Measurements from ENCODE around the gene SMIM15. TPM values are rescaled to one million over a fixed set of nuclear protein-coding genes. Genes with fewer than 3 reads are reported as not detected.

Gene SMIM15
- total RNA-seq, 2 experiments from 2014 or later = 50.0 to 59.6 TPM

- no peak for DNase-seq
- H3K27ac Mint-ChIP-seq = no peak overlapping the region
- peaks cover 2% of the 10 kb centered on the region for H3K9me3 Mint-ChIP-seq (ENCODE audit: low read depth)
- peaks cover 6% of the 10 kb centered on the region for H3K27me3 Mint-ChIP-seq
- no peak overlapping the region for H3K4me3 Mint-ChIP-seq
- CTCF ChIA-PET = no interaction called here
- H3K36me3 Mint-ChIP-seq = peaks cover 2% of the 10 kb centered on the region
- H3K4me1 Mint-ChIP-seq = peaks cover 6% of the 10 kb centered on the region
- no peak for ATAC-seq
Observed at GRCh38 chr5:61177716-61178115, 15.4 kb upstream of the SMIM15 start.

GRCh38 chr5:61177070-61177469, 14.8 kb upstream of the SMIM15 start:
- CTCF ChIA-PET = no interaction called here
- ATAC-seq (no peak), DNase-seq (no peak)
- Mint-ChIP-seq H3K4me3 (no peak overlapping the region), H3K36me3 (peaks cover 2% of the 10 kb centered on the region), H3K27ac (no peak overlapping the region), H3K27me3 (peaks cover 6% of the 10 kb centered on the region), H3K4me1 (peaks cover 6% of the 10 kb centered on the region), H3K9me3 (ENCODE audit: low read depth) (peaks cover 2% of the 10 kb centered on the region)

GRCh38 chr5:61176631-61177030, 14.4 kb upstream of the SMIM15 start:
- DNase-seq (no peak), ATAC-seq (no peak)
- no peak overlapping the region for H3K27ac Mint-ChIP-seq
- peaks cover 6% of the 10 kb centered on the region for H3K4me1 Mint-ChIP-seq
- peaks cover 2% of the 10 kb centered on the region for H3K9me3 Mint-ChIP-seq (ENCODE audit: low read depth)
- H3K36me3 Mint-ChIP-seq = no peaks in the 10 kb centered on the region
- no peak overlapping the region for H3K4me3 Mint-ChIP-seq
- CTCF ChIA-PET = no interaction called here
- peaks cover 6% of the 10 kb centered on the region for H3K27me3 Mint-ChIP-seq

GRCh38 chr5:61171479-61171878, 9.2 kb upstream of the SMIM15 start:
- Mint-ChIP-seq H3K27ac (no peak overlapping the region), H3K27me3 (no peaks in the 10 kb centered on the region), H3K4me3 (no peak overlapping the region), H3K4me1 (no peaks in the 10 kb centered on the region), H3K36me3 (no peaks in the 10 kb centered on the region), H3K9me3 (ENCODE audit: low read depth) (no peaks in the 10 kb centered on the region)
- DNase-seq = no peak
- CTCF ChIA-PET = no interaction called here
- no peak for ATAC-seq

- Mint-ChIP-seq H3K9me3 (ENCODE audit: low read depth) (no peaks in the 10 kb centered on the region), H3K4me1 (peaks cover 3% of the 10 kb centered on the region), H3K27me3 (no peaks in the 10 kb centered on the region), H3K27ac (no peak overlapping the region), H3K36me3 (no peaks in the 10 kb centered on the region), H3K4me3 (no peak overlapping the region)
- CTCF ChIA-PET = interaction anchor here (0.9 kb wide), 1 partner anchor 974 kb away, joined by 4 read pairs; no protein-coding TSS in a partner anchor
- no peak for ATAC-seq
- DNase-seq = no peak
Observed at GRCh38 chr5:61168951-61169350, 6.7 kb upstream of the SMIM15 start.

- H3K36me3 Mint-ChIP-seq = peaks cover 3% of the 10 kb centered on the region
- H3K4me3 Mint-ChIP-seq = no peak overlapping the region
- no peak for ATAC-seq
- no peak for DNase-seq
- H3K9me3 Mint-ChIP-seq (ENCODE audit: low read depth) = no peaks in the 10 kb centered on the region
- H3K27ac Mint-ChIP-seq = no peak overlapping the region
- CTCF ChIA-PET = no interaction called here
- H3K4me1 Mint-ChIP-seq = peaks cover 16% of the 10 kb centered on the region
- no peaks in the 10 kb centered on the region for H3K27me3 Mint-ChIP-seq
Observed at GRCh38 chr5:61167382-61167781, 5.1 kb upstream of the SMIM15 start.

- H3K4me1 Mint-ChIP-seq = peaks cover 41% of the 10 kb centered on the region
- H3K27ac Mint-ChIP-seq = no peak overlapping the region
- ATAC-seq = no peak
- H3K36me3 Mint-ChIP-seq = peaks cover 26% of the 10 kb centered on the region
- CTCF ChIA-PET = interaction anchor here (0.7 kb wide), 1 partner anchor 798 kb away, joined by 3 read pairs; no protein-coding TSS in a partner anchor
- H3K27me3 Mint-ChIP-seq = no peaks in the 10 kb centered on the region
- no peak overlapping the region for H3K4me3 Mint-ChIP-seq
- no peak for DNase-seq
- no peaks in the 10 kb centered on the region for H3K9me3 Mint-ChIP-seq (ENCODE audit: low read depth)
Observed at GRCh38 chr5:61163905-61164304, 1.6 kb upstream of the SMIM15 start.

GRCh38 chr5:61162832-61163567, 732 bp upstream of the SMIM15 start:
- DNase-seq (no peak), ATAC-seq (no peak)
- H3K4me3 Mint-ChIP-seq = peak overlapping the region; percentile 92
- no peaks in the 10 kb centered on the region for H3K9me3 Mint-ChIP-seq (ENCODE audit: low read depth)
- H3K27me3 Mint-ChIP-seq = no peaks in the 10 kb centered on the region
- peak overlapping the region; percentile 94 for H3K27ac Mint-ChIP-seq
- H3K36me3 Mint-ChIP-seq = peaks cover 34% of the 10 kb centered on the region
- CTCF ChIA-PET = no interaction called here
- peaks cover 43% of the 10 kb centered on the region for H3K4me1 Mint-ChIP-seq

GRCh38 chr5:61160497-61160896, 1.8 kb downstream of the SMIM15 start:
- Mint-ChIP-seq H3K27me3 (no peaks in the 10 kb centered on the region), H3K4me3 (peak overlapping the region; percentile 92), H3K9me3 (ENCODE audit: low read depth) (no peaks in the 10 kb centered on the region), H3K27ac (peak overlapping the region; percentile 9), H3K4me1 (peaks cover 43% of the 10 kb centered on the region), H3K36me3 (peaks cover 48% of the 10 kb centered on the region)
- CTCF ChIA-PET = no interaction called here
- no peak for ATAC-seq
- DNase-seq = no peak

- DNase-seq = no peak
- no peak for ATAC-seq
- H3K4me3 Mint-ChIP-seq = no peak overlapping the region
Observed at GRCh38 chr5:61159836-61160235, 2.4 kb downstream of the SMIM15 start.

GRCh38 chr5:61159070-61159469, 3.2 kb downstream of the SMIM15 start:
- peaks cover 40% of the 10 kb centered on the region for H3K4me1 Mint-ChIP-seq
- ATAC-seq = no peak
- DNase-seq = no peak
- H3K9me3 Mint-ChIP-seq (ENCODE audit: low read depth) = no peaks in the 10 kb centered on the region
- H3K27ac Mint-ChIP-seq = no peak overlapping the region
- no peak overlapping the region for H3K4me3 Mint-ChIP-seq
- no peaks in the 10 kb centered on the region for H3K27me3 Mint-ChIP-seq
- peaks cover 58% of the 10 kb centered on the region for H3K36me3 Mint-ChIP-seq
- CTCF ChIA-PET = interaction anchor here (1.0 kb wide), 1 partner anchor 14 kb away, joined by 3 read pairs; no protein-coding TSS in a partner anchor

More at GRCh38 chr5:61159836-61160235, 2.4 kb downstream of the SMIM15 start:
- no peaks in the 10 kb centered on the region for H3K9me3 Mint-ChIP-seq (ENCODE audit: low read depth)
- peaks cover 43% of the 10 kb centered on the region for H3K4me1 Mint-ChIP-seq
- H3K36me3 Mint-ChIP-seq = peaks cover 54% of the 10 kb centered on the region
- CTCF ChIA-PET = no interaction called here
- no peaks in the 10 kb centered on the region for H3K27me3 Mint-ChIP-seq
- no peak overlapping the region for H3K27ac Mint-ChIP-seq

- H3K4me3 Mint-ChIP-seq = no peak overlapping the region
- H3K36me3 Mint-ChIP-seq = peaks cover 33% of the 10 kb centered on the region
- ATAC-seq = no peak
- peaks cover 8% of the 10 kb centered on the region for H3K9me3 Mint-ChIP-seq (ENCODE audit: low read depth)
- H3K4me1 Mint-ChIP-seq = no peaks in the 10 kb centered on the region
- DNase-seq = no peak
- no peak overlapping the region for H3K27ac Mint-ChIP-seq
- CTCF ChIA-PET = no interaction called here
- H3K27me3 Mint-ChIP-seq = no peaks in the 10 kb centered on the region
Observed at GRCh38 chr5:61151893-61152292, 10.4 kb downstream of the SMIM15 start.

GRCh38 chr5:61148515-61148914, 13.8 kb downstream of the SMIM15 start:
- ATAC-seq = no peak
- Mint-ChIP-seq H3K4me1 (no peaks in the 10 kb centered on the region), H3K4me3 (no peak overlapping the region), H3K9me3 (ENCODE audit: low read depth) (peaks cover 7% of the 10 kb centered on the region), H3K27me3 (no peaks in the 10 kb centered on the region), H3K36me3 (peaks cover 15% of the 10 kb centered on the region), H3K27ac (no peak overlapping the region)
- no peak for DNase-seq
- CTCF ChIA-PET = no interaction called here

- Mint-ChIP-seq H3K27ac (no peak overlapping the region), H3K36me3 (peaks cover 3% of the 10 kb centered on the region), H3K4me3 (no peak overlapping the region), H3K9me3 (ENCODE audit: low read depth) (no peaks in the 10 kb centered on the region), H3K27me3 (no peaks in the 10 kb centered on the region), H3K4me1 (no peaks in the 10 kb centered on the region)
- CTCF ChIA-PET = no interaction called here
- DNase-seq = no peak
- no peak for ATAC-seq
Observed at GRCh38 chr5:61142811-61143210, 19.5 kb downstream of the SMIM15 start.

Measured in activated CD8-positive, alpha-beta memory T cell treated with anti-CD3 and anti-CD28 coated beads, Interleukin-2, amount 10 ng/mL, durations not matched to agents 7 days and 5 days (primary cell).